Measurements from ENCODE around the gene FAM83F. TPM values are rescaled to one million over a fixed set of nuclear protein-coding genes. Genes with fewer than 3 reads are reported as not detected.

The FAM83F gene
- total RNA-seq, 1 donor from 2014 or later = 0.13 TPM

DNA sequence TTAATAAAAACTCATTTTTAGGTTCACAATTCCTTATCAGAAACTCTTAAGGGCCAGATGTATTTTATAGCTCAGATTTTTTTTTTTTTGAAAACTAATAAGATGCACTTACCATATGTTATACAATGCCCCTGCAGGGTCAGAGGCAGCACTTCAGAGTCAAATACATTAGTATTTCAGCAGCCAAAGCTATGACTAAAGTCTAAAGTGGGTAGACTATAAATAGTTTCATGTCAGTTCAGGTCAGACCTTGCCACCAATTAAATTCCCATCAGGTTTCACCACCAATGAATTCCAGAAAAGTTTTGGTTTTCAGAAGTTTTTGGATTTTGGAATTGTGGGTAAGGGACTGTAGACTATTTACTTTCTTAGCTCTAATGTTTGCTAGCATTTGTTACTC is 75.9 kb downstream of the FAM83F start:
- no peak overlapping the region for H3K4me3 Mint-ChIP-seq
- intact Hi-C loops (cut with micrococcal nuclease) = no loop called here
- no peak for TF ChIP-seq CTCF (IDR thresholded peaks at IDR 0.05)
- H3K36me3 Mint-ChIP-seq (ENCODE audit: low read depth) = peaks cover 3% of the 10 kb centered on the region
- DNase-seq = no peak
- ChIA-PET CTCF (interaction anchor here (1.4 kb wide), 1 partner anchor 16 kb away, joined by 3 read pairs; no protein-coding TSS in a partner anchor), POLR2A (interaction anchor here (1.5 to 3.0 kb wide), 2 partner anchors 15 to 26 kb away, joined by 3 to 11 read pairs; no protein-coding TSS in a partner anchor)
- no peaks in the 10 kb centered on the region for H3K27me3 Mint-ChIP-seq
- H3K4me1 Mint-ChIP-seq = peaks cover 69% of the 10 kb centered on the region
- no peak for ATAC-seq (ENCODE audit: low read depth)
- H3K27ac Mint-ChIP-seq = no peak overlapping the region
- H3K9me3 Mint-ChIP-seq = no peaks in the 10 kb centered on the region

GRCh38 chr22:40071720-40072119 is 77.0 kb downstream of the FAM83F start:
- peaks cover 70% of the 10 kb centered on the region for H3K4me1 Mint-ChIP-seq

GRCh38 chr22:40076702-40077645 is 82.2 kb downstream of the FAM83F start:
- Mint-ChIP-seq H3K4me1 (peaks cover 50% of the 10 kb centered on the region), H3K4me3 (peak overlapping the region; percentile 52), H3K36me3 (ENCODE audit: low read depth) (peaks cover 4% of the 10 kb centered on the region), H3K27ac (peak overlapping the region; percentile 76), H3K27me3 (no peaks in the 10 kb centered on the region), H3K9me3 (no peaks in the 10 kb centered on the region)
- POLR2A ChIA-PET = interaction anchor here (0.5 to 2.1 kb wide), 5 partner anchors 12 to 1704 kb away, joined by 3 to 8 read pairs (median 6); no protein-coding TSS in a partner anchor
- CTCF ChIA-PET = interaction anchor here (0.9 kb wide), 1 partner anchor 12 kb away, joined by 3 read pairs; no protein-coding TSS in a partner anchor
- intact Hi-C loops (cut with micrococcal nuclease) = no loop called here
- DNase-seq = no peak
- peak; percentile 40 for ATAC-seq (ENCODE audit: low read depth)
- no peak for TF ChIP-seq CTCF (IDR thresholded peaks at IDR 0.05)

More at GRCh38 chr22:40071720-40072119, 77.0 kb downstream of the FAM83F start:
- CTCF ChIA-PET = interaction anchor here (1.0 to 1.4 kb wide), 2 partner anchors 12 to 17 kb away, joined by 3 to 4 read pairs; no protein-coding TSS in a partner anchor
- Mint-ChIP-seq H3K27me3 (no peaks in the 10 kb centered on the region), H3K36me3 (ENCODE audit: low read depth) (peaks cover 3% of the 10 kb centered on the region), H3K27ac (no peak overlapping the region), H3K4me3 (no peak overlapping the region), H3K9me3 (no peaks in the 10 kb centered on the region)
- ATAC-seq (ENCODE audit: low read depth) = no peak
- intact Hi-C loops (cut with micrococcal nuclease) = no loop called here
- POLR2A ChIA-PET = interaction anchor here (0.6 to 3.0 kb wide), 2 partner anchors 27 to 93 kb away, joined by 11 to 20 read pairs; no protein-coding TSS in a partner anchor
- TF ChIP-seq CTCF (IDR thresholded peaks at IDR 0.05) = no peak
- DNase-seq = no peak

- TF ChIP-seq CTCF (IDR thresholded peaks at IDR 0.05) = no peak
- H3K27ac Mint-ChIP-seq = peak overlapping the region; percentile 76
- DNase-seq (no peak), ATAC-seq (ENCODE audit: low read depth) (no peak)
- H3K4me3 Mint-ChIP-seq = no peak overlapping the region
- ChIA-PET POLR2A (interaction anchor here (0.5 to 0.7 kb wide), 3 partner anchors 11 to 34 kb away, joined by 3 to 6 read pairs (median 4); no protein-coding TSS in a partner anchor), CTCF (no interaction called here)
- peaks cover 48% of the 10 kb centered on the region for H3K4me1 Mint-ChIP-seq
- peaks cover 4% of the 10 kb centered on the region for H3K36me3 Mint-ChIP-seq (ENCODE audit: low read depth)
- intact Hi-C loops (cut with micrococcal nuclease) = no loop called here
- no peaks in the 10 kb centered on the region for H3K9me3 Mint-ChIP-seq
- H3K27me3 Mint-ChIP-seq = no peaks in the 10 kb centered on the region
These were observed 82.9 kb downstream of the FAM83F start for GRCh38 chr22:40077646-40078016.

DNA sequence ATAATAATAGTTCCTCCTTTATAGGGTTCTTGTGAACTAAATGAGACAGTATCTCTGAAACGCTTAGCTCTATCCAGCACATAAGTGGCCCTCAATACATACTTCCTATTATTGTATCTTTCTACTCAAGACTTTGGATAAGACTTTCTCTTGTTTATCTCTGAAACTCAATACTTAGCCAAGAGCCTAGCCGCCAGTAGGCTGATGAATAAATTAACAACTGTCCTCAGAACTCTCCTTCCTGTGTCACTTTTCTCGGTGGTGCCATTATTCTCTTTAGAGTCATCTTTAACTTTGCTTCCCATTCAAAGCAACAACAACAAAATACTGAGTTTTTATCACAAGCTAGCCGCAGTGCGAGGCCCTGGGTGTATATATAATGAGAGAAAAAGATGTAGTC is 86.9 kb downstream of the FAM83F start:
- CTCF ChIA-PET = no interaction called here
- H3K9me3 Mint-ChIP-seq = no peaks in the 10 kb centered on the region
- TF ChIP-seq CTCF (IDR thresholded peaks at IDR 0.05) = no peak
- no peak for ATAC-seq (ENCODE audit: low read depth)
- POLR2A ChIA-PET = interaction anchor here (0.6 to 1.3 kb wide), 2 partner anchors 37 to 177 kb away, joined by 3 read pairs; no protein-coding TSS in a partner anchor
- intact Hi-C loops (cut with micrococcal nuclease) = no loop called here
- H3K4me1 Mint-ChIP-seq = peaks cover 33% of the 10 kb centered on the region
- H3K27me3 Mint-ChIP-seq = no peaks in the 10 kb centered on the region
- peaks cover 4% of the 10 kb centered on the region for H3K36me3 Mint-ChIP-seq (ENCODE audit: low read depth)
- no peak for DNase-seq
- no peak overlapping the region for H3K27ac Mint-ChIP-seq
- H3K4me3 Mint-ChIP-seq = no peak overlapping the region
